Measurements from ENCODE around the gene B4GALT1.

GRCh38 chr9:33107762-33108161 lies 59.4 kb downstream of the B4GALT1 start:
- TF ChIP-seq CTCF (IDR thresholded peaks at IDR 0.05 in 8 of 11, conservative IDR thresholded peaks at IDR 0.05 in 3 of 11) = no peak
- TF ChIP-seq POLR2AphosphoS5 (IDR thresholded peaks at IDR 0.05) = no peak

Measured in spleen (tissue), 7 donors.